ES-I3 (cell line): ENCODE results near the gene TMEM167B.
"Not testable (repeated sequence)": the region's sequence is repeated elsewhere in the genome, so short reads cannot be mapped to it uniquely, and the experiment has no call there.

ENCODE experiments used
- H3K36me3 ChIP-seq: 2 replicates; pipeline ENCODE4 v1.6.1; 2013; ENCODE audit warnings: mild to moderate bottlenecking, low read length, control low read depth, moderate library complexity; ENCODE audit not compliant: insufficient read depth
- H3K4me1 ChIP-seq: 2 replicates; pipeline ENCODE4 v1.6.1; 2013; ENCODE audit warnings: mild to moderate bottlenecking, control low read depth, low read length; ENCODE audit not compliant: insufficient read depth
- H3K9ac ChIP-seq: 2 replicates; pipeline ENCODE4 v1.6.1; 2013; ENCODE audit warnings: low read depth, mild to moderate bottlenecking, low read length, moderate library complexity
- H3K9me3 ChIP-seq: 2 replicates; pipeline ENCODE4 v1.6.1; 2013; ENCODE audit warnings: mild to moderate bottlenecking, low read length, moderate library complexity; ENCODE audit not compliant: control insufficient read depth, insufficient read depth

Gene TMEM167B

DNA sequence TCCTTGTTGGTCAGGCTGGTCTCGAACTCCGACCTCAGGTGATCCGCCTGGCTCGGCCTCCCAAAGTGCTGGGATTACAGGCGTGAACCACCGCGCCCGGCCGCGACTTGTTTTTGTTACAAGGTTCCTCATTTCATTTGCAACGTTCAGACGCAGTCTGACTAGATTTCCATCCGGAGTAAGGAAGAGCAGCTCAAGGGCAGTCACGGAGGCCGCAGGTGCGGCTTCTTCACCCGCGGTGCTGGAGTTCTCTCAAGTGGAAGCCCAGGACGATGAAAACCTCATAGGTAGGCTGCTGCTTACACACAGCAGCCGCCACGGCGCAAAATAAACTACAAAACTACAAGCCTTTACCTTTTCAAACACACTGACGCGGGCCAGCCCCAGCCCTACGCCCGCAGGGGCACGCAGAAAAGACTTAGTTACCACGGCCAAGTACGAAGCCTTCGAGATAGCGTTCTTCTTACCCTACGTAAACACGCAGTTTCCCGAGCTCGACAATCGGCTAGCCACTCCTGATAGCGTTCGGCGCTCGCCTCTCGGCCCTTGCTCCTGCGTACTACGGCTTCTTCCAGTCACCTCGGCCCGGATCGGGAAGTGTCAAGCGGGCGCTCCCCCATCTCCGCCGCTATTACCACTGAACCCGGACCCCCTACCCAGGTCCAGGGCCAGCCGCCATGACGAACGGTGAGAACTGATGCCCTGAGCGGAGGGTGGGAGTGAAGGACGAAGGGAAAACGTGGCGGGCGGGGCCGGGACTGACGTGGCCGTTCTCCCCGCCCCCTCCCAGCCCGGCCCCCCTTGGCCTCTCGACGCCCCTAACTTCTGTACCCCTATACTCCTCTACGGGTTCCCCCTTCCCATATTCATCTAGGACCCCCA lies at the start of gene TMEM167B:
TMEM167B (plus strand) TSS at position 569 of the 882 bp plus-strand sequence; CDS start at position 678, 109 bp downstream.
- H3K36me3 ChIP-seq = no peaks in the 10 kb centered on the region
- H3K4me1 ChIP-seq = no peaks in the 10 kb centered on the region
- H3K9me3 ChIP-seq = no peaks in the 10 kb centered on the region
- peak within 1 kb of the TSS; percentile 98 for H3K9ac ChIP-seq

DNA sequence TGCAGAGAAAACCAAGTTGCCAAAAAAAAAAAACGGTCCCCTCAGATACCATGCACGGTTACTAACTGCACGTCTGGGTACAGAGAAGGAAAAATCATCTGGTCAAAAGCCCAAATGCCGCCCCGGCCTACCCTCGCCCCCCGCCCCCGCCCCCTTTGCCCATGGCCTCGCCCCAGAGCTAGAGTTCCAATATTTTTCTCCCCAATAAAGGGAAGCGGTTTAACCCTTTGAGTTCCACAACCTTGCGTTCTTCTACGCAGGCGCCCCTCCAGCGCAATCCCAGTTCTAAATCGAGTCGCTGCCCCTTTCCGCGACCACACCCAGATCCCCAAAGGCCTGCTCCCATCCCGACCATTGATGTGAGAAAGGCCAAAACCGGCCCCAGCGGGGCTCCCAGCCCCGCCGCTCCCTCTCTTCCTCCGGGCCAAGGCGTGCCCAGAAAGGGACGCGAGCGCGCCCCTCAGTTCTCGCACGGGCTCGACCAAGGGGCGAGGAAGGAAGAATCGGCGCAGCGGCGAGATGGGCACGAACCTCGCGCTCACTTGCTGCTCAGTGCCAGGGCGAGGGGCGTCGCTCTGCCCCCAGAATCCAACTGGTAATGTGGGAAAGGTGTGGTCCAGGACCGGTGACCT lies 49.5 kb upstream of the TMEM167B start:
- no peaks in the 10 kb centered on the region for H3K36me3 ChIP-seq
- peak overlapping the region; percentile 85 for H3K9ac ChIP-seq
- H3K4me1 ChIP-seq = peaks cover 4% of the 10 kb centered on the region; the same call in 1 of the 2 replicates
- no peaks in the 10 kb centered on the region for H3K9me3 ChIP-seq

DNA sequence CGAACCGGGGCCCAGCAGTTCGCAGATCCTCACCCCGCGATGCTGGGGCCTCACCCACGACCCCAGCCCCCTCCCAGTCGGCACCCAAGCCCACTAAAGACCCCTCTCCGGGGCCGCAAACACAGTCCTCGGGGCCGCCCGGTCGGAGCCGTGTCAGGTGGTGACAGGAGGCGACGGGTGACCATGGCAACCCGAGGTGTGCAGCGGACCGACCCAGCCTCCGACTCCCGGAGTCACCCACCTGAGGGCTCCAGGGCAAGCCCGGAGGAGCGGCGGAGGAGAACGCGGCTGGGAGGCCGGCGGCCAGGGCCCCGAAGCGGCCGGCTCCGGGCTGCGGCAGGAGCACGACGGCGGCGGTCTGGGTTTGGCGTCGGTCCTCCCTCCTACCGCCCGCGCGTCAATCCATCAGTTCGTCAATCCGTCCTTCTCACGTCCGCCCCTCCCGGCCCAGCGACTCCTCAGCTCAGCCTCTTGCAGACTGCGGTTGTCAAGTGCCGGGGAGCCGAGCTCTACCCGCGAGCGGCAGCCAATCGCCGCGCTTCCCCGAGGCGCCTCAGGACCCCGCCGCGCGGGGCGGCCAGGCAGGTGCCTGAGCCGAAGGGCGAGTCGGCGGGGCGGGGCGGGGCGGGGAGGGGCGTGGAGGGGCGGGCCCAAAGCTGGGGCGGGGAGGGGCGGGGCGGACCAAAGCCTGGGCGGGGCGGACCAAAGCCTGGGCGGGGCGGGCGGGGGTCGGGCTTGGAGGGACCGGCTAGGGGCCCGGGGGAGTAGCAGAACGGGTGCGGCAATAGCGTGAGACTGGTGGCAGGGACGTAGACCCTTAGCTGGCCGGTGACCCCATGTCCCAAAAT lies 48.7 kb upstream of the TMEM167B start, which contains the start of gene WDR47:
WDR47 (minus strand) TSS at position 482 of the 848 bp plus-strand sequence. CDS start 18,590 bp downstream, outside the sequence.
- peak within 1 kb of the TSS; percentile 85 for H3K9ac ChIP-seq
- no peaks in the 10 kb centered on the region for H3K9me3 ChIP-seq
- H3K4me1 ChIP-seq = peaks cover 4% of the 10 kb centered on the region; the same call in 1 of the 2 replicates
- no peaks in the 10 kb centered on the region for H3K36me3 ChIP-seq

DNA sequence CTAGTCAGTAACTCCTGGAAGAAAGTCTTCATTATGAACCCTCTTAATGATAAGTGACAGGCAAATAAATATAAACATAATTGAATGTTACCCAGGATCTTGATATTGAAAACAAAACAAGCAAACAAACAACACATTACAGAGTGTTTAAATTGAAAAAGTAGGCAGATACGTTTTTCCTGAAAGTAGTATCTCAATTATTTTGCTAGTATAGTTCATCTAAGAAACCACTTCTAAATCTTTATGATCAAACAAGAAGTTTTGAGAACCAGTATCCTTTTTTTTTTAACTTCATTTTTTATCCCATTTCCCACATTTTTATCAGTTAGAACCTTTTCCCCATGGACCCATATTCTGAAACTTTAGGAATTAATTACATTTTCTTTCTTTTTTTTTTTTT lies 45.0 kb upstream of the TMEM167B start:
- Histone ChIP-seq H3K36me3 (no peaks in the 10 kb centered on the region), H3K9ac (no peak overlapping the region), H3K4me1 (no peaks in the 10 kb centered on the region), H3K9me3 (no peaks in the 10 kb centered on the region)

DNA sequence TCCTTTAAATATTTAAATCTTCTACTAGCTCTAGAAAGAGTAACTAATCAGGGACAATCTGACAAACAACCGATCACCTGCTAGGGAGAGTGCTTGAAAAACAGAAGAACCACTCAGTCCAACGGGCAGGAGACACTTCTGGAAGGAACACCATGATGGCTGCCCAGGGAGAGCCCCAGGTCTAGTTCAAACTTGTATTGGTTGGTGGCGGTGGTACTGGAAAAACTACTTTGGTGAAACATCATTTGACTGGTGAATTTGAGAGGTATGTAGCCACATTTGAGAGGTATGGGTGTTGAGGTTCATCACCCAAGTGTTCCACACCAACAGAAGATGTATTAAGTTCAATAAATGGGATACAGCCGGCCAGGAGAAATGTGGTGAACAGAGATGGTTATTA lies 43.9 kb upstream of the TMEM167B start:
- Histone ChIP-seq H3K9ac (no peak overlapping the region), H3K4me1 (no peaks in the 10 kb centered on the region), H3K9me3 (no peaks in the 10 kb centered on the region), H3K36me3 (no peaks in the 10 kb centered on the region)

DNA sequence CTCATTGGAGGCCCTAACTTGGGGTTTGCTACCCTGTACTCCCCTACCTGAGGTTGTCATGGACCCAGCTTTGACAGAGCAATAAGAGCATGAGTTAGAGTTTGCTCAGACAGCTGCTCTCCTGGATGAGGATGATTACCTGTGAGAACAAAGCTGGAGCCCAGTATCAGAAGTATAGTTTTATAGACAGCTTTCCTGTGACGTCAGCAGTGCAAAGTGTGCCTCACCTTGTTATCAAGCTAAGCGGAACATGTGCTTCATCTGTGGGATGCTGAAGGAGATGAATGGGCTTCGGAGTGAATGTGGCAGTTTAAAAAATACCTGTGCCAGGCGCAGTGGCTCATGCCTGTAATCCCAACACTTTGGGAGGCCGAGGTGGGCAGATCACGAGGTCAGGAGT lies 43.2 kb upstream of the TMEM167B start:
- Histone ChIP-seq H3K9me3 (no peaks in the 10 kb centered on the region), H3K36me3 (no peaks in the 10 kb centered on the region), H3K9ac (no peak overlapping the region), H3K4me1 (no peaks in the 10 kb centered on the region)

DNA sequence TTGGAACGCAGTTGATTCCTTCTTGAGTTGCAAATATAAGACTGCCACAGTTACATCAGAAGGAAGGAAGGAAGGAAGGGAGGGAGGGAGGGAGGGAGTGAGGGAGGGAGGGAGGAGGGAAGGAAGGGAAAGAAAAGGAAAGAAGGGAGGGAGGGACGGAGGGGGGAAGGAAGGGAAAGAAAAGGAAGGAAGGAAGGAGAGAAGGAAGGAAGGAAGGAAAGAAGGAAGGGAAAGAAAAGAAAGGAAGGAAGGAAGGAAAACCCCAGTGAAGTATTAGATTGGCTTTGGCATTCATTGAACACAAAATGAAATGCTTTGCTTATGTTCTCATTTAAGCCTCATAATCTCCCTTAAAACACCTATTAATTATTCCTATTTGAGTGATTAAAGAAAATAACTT lies 42.2 kb upstream of the TMEM167B start:
- no peaks in the 10 kb centered on the region for H3K36me3 ChIP-seq
- no peaks in the 10 kb centered on the region for H3K4me1 ChIP-seq
- no peaks in the 10 kb centered on the region for H3K9me3 ChIP-seq
- no peak overlapping the region for H3K9ac ChIP-seq

DNA sequence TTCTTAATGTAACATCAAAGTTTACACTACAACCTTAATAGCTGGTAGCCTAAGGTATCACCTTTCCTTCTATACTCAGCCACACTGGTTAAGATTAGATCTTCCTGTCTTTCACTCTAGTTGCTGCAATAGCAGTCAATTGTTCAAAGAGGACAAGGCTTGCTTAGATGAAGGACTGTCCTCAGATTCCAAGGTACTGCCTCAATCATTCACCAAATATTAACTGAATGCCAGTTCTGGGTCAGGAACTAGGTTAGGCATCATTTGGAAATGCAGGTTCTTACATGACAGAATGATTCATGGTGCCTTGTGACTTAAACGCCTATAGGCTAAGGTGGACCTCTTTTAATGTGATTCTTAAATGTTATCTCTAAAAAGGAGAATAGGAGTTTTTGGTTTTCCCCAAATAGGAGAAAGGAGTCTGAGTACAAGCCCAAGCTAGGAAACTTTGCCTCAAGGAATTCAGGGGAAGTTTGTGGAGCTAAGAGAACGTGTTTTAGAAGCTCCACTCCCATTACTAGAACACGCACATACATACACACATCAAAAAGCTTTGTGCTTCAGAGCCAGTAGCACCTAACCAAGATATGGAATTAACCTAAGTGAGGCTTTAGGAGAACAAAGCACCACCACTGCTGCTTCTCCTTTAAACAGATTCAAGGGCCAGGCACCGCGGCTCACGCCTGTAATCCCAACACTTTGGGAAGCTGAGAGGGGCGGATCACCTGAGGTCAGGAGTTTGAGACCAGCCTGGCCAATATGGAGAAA lies 40.2 kb upstream of the TMEM167B start:
- Histone ChIP-seq H3K9ac (no peak overlapping the region), H3K4me1 (no peaks in the 10 kb centered on the region)

DNA sequence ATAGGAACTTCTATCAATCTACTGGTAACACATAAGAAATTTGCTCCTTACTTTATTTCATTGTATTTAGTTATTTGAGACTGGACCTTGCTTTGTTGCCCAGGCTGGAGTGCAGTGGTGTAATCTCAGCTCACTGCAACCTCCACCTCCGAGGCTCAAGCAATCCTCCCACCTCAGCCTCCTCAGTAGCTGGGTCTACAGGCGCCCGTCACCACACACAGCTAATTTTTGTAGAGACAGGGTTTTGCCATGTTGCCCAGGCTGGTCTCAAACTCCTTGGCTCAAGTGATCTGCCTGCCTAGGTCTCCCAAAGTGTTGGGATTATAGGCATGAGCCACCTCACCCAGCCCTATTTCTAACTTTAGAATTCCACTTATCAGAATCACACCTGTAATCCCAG lies 38.4 kb upstream of the TMEM167B start:
- H3K9ac ChIP-seq, H3K36me3 ChIP-seq, H3K9me3 ChIP-seq, H3K4me1 ChIP-seq: not testable (repeated sequence)

More for the DNA sequence above, 40.2 kb upstream of the TMEM167B start:
- Histone ChIP-seq H3K9me3 (no peaks in the 10 kb centered on the region), H3K36me3 (no peaks in the 10 kb centered on the region)

DNA sequence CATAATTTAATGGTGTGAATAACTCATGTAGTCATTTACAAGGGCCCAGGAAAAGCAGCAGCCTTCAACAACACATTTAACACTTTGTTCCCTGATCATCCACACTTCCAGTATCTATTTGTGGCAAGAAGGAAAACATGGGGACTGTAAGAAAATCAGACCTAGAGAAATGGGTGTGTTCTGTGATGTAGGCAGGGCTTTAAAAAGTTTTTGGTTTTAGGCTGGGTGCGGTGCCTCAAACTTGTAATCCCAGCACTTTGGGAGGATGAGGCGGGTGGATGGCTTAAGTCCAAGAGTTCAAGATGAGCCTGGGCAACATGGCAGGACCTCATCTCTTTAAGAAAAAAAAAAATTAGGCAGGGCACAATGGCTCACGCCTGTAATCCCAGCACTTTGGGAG lies 34.5 kb upstream of the TMEM167B start:
- Histone ChIP-seq H3K4me1 (no peaks in the 10 kb centered on the region), H3K9ac (no peak overlapping the region), H3K36me3 (no peaks in the 10 kb centered on the region), H3K9me3 (no peaks in the 10 kb centered on the region)

DNA sequence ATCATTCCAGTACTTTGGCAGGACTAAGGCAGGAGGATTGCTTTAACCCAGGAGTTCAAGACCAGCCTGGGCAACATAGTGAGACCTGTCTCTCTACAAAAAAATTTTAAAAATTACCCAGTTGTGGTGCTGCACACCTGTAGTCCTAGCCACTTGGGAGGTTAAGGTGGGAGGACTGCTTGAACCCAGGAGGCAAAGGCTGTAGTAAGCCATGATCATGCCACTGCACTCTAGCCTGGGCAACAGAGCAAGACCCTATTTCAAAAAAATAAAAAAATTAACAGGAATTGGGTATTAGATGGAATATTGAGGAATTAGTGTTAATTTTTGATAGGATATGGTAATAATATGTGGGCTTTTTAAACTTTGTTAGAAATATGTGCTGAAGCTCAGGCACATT lies 31.5 kb upstream of the TMEM167B start:
- no peak overlapping the region for H3K9ac ChIP-seq
- no peaks in the 10 kb centered on the region for H3K4me1 ChIP-seq
- H3K36me3 ChIP-seq = no peaks in the 10 kb centered on the region; the same call in 1 of the 2 replicates
- H3K9me3 ChIP-seq = no peaks in the 10 kb centered on the region

DNA sequence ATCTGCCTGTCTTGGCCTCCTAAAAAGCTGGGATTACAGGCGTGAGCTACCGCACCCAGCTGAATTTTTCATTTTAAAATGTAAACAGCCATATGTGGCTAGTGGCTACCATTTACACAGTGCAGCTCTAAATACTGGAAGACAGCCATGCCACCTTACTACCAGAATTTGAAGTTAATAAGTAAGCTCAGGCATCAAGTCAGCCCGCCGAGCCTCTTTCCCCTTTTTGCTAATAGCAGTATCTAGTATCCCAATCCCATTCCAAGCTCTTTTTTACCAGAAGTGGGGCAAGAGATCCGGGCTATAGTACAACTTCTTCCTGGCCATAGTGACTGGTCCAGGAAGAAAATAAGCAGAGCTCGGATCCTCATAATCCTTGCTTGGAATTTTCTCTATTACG lies 29.9 kb upstream of the TMEM167B start:
- H3K36me3 ChIP-seq = no peaks in the 10 kb centered on the region; the same call in none of the 2 replicates
- H3K9me3 ChIP-seq = no peaks in the 10 kb centered on the region
- H3K9ac ChIP-seq = no peak overlapping the region
- H3K4me1 ChIP-seq = no peaks in the 10 kb centered on the region

DNA sequence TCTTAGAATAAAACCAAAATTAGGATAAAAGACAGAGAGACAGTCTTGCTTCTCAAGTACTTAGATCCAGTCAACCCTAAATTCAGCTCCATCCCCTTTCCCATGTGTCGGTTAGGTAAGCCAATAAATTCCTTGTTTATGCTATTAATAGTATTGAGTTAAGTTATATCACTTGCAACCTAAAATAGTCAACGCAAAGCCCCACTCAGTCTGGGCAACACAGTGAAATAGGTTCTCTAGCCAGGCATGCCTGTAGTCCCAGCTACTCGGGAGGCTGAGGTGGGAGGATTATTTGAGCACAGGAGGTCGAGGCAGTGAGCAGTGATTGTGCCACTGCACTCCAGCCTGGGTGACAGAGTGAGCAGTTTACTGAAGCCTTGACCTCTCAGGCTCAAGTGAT lies 29.4 kb upstream of the TMEM167B start:
- Histone ChIP-seq H3K36me3 (no peaks in the 10 kb centered on the region; the same call in none of the 2 replicates), H3K9ac (no peak overlapping the region), H3K4me1 (no peaks in the 10 kb centered on the region), H3K9me3 (no peaks in the 10 kb centered on the region)

DNA sequence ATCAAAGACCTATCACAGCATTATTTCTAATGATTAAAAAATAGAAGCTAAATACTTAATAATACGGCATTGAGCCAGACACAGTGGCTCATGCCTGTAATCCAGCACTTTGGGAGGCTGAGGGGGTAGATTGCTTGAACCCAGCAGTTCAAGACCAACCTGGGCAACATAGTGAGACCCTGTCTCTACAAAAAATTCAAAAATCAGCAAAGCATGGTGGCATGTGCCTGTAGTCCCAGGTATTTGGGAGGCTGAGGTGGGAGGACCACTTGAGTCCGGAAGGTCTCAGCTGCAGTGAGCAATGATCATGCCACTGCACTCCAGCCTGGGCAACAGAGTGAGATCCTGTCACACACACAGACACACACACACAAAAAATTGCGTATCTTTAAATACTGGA lies 25.4 kb upstream of the TMEM167B start:
- no peaks in the 10 kb centered on the region for H3K9me3 ChIP-seq
- H3K9ac ChIP-seq = no peak overlapping the region
- H3K36me3 ChIP-seq = peaks cover 2% of the 10 kb centered on the region
- no peaks in the 10 kb centered on the region for H3K4me1 ChIP-seq
